HG02763 (cell line): ENCODE results near the gene STX4.
"Not testable (repeated sequence)": the region's sequence is repeated elsewhere in the genome, so short reads cannot be mapped to it uniquely, and the experiment has no call there.

ENCODE experiments used
- ATAC-seq: cut with Tn5 transposase; IDR thresholded peaks from one replicate; pipeline ENCODE4 v1.9.1; 2021; ENCODE audit warnings: mild to moderate bottlenecking, moderate library complexity; ENCODE audit not compliant: unreplicated experiment

The STX4 gene

DNA sequence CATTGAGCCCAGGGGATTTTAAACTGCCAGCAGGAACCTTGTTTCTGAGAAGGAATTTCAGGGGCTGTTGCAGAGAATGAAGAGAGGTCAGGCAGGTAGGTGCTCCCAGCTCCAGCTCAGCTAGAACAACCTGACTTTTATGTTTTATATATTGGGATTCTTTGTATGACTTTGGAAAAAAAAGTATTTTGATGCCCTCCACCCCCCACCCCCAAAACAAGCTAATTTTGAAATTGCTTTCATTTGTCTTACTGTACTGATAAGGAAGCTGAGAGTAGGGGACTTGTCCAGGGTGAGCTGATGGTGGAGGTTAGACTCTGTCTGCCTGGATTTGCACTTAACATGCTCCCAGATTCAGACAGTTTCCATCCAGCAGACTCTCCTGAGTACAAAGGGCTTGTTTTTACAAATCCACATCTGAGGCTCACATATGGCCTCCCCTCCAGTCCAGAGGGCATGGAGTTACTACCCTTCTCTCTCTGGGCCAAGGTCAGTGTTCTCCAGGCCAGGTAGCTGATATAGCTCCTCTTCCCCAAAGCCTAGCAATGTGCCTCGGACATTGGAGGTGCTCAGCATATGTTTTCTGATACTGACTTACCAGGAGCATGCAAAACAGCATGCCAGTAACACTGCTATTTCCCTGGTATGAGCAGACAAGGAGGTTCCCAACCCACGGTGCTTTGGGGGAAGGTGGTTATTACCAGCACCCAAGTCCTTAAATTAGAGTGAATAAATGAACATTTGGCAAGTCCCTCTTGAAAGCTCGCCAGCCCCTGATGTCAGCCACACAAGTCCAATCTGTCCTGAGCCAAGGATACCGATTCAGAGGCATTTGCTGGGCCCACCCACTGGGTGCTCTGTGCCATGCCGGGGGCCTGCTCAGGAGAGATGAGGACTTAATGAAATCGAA, 34.3 kb upstream of the STX4 start:
- ATAC-seq, result no peak

DNA sequence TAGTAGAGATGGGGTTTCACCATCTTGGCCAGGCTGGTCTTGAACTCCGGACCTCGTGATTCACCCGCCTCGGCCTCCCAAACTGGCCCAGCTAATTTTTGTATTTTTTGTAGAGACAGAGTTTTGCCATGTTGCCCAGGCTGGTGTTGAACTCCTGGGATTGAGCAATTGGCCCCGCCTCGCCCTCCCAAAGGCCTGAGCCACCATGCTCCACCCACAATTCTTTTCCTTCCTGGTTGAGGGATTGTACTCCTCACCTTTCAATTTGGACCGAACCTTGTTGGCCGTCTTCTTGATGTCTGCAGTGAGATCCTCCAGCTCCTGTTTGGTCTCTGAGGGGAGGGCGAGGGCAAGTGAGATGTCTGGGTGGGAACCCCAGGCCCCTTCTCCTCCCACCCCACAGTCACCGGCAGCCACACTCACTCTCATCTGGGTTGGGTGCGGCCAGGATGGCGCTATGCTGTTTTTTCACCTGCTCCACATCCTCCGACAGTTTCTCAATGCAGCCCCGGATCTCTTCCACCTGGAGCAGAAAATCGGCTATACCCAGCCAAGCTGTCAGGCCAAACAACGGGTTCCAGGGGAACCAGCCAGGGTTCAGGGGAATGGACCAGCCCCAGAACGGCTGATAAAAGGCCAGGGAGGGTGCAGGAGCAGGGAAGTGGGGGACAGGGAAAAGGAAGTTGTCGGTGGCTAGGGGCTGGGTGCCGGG, 32.5 kb upstream of the STX4 start:
- ATAC-seq, result no peak

DNA sequence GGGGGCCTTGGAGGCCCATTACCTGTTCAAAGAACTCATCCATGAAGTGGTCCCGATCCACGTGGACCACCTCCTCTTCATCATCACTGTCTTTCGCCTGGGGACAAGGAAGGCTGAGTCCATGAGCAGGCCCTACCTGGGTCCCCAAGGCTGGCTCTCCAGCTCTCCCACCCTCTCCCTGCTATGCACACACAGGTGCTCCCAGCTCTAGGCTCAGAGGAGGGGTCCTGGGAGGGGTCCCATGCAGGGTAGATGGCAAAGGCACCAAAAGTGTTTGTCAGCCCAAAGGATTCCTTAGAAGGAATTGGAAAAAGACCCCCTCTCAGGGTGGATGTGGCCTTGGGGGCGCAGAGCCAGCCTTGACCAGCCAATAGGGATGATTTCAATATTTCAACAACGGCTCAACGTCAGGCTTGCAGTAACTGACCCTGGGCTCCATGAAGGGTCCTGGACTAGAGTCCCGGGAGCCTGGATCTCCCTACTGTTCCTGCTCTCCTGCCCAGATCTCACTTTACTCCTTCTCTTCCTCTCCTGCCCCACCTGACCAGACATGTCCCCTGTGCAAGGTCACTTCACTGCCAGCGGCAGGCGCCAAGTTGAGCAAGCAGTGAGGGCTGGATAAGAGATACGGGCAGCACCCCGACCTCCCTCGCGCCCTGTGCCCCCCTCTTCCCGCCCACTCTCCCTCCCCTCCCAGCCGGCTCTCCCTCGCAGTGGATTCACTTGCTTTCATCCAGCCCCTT, 31.7 kb upstream of the STX4 start:
- ATAC-seq, result no peak

DNA sequence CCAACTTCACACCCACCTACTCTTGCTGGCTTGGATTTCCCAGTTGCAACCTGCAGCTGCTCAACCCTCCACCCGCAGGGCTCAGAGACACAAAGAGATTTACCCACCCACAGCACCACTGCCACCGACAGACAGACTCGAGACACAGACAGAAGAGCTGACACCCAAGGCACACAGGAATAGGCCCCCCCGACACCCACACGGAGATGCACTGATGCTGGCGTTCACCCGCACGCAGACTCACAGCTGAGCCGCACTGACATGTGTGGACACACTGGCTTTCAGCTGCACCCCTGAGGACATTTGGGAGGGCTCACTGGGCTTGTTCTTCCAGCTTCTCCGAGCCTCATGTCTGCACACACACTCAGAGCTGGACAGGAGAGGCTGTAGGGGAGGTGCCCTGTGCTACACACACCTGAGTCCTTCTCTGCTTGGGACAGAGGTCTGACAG, 31.1 kb upstream of the STX4 start:
- ATAC-seq, result no peak

DNA sequence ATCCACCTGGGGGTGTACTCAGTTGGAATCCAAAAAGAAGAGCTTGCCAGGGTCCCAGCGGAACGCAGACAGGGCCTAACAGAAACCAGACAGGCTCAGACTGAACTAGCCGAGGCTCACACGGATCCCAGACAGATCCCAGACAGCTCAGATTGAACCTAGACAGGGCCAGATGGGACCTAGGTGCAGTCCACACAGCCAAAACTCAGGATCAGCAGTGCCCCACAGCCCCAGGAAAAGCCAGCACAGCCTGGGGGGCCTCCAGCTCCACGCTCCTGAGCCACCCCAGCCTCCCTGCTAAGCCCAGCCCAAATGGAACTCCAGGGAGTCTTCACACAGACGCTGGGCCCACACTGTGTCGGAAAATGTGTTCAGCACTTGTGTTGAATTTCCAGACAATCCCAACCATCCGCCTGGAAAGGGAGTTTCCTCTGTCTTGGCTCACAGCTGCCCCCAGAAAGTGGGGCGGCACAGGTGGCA, 30.5 kb upstream of the STX4 start:
- no peak for ATAC-seq

DNA sequence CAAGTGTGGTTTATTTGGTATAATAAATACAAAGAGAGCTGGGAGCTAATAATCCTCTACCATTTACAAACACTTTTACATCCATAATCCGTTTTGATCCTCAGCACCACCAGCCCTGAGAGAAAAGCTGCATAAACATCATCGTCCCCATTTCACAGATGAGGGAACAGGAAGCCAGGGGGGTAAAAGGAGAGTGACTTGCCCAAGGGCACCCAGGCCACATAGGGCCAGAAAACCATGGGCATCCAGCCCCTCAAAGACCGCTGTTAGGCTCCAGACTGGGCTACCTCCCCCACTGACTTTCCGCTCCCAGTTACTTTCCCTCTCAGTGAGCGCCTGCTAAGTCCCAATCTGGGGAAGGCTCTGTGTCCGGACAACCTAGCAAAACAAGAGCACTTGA, 29.6 kb upstream of the STX4 start:
- no peak for ATAC-seq

DNA sequence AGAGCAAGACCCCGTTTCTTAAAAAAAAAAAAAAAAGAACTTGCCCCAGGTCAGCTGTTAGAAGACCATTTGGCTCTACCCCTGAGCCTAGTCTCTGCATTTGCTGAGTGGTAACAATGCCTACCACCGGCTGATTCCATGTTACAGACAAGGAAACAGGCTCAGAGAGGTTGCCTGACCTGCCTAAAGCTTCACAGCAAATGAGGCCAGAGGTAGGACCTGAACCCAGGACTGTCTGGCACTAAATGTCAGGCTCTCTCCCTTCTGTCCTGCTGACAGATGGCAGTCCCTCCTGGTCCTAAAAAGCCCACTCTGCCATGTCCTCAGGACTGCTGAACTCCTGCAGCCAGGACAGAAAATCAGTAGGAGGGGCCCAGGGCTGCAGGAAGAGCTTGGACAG, 28.7 kb upstream of the STX4 start:
- ATAC-seq, result no peak

DNA sequence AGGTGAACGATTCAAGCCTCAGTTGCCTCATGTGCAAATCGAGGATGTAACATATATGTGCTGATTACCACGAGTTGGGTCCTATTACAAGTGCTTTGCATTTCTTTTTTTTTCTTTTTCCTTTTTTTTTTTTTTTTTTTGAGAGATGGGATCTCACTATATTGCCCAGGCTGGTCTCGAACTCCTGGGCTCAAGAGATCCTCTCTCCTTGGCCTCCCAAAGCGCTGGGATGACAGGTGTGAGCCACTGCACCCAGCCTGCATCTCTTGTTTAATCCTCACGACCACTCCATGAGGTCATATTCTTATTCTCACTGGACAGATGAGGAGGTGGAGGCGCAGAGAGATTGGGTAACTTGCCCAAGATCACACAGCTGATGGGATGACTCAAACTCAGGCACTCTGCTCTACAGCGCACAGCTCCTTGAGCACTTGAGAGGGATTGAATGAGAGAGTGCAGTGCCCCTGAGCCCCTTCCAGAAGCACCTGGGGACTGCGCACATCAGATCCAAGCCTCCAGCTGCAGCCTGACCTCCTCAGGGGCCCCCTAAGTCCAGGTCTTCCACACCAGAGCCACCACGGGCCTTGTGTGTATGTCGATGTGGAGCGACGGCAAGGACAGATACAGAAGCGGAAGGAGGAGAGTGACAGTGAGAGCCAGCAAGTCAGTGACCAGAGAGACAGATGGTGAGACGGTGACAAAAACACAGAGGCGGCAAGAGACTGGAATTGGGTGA, 27.8 kb upstream of the STX4 start:
- ATAC-seq, result no peak

DNA sequence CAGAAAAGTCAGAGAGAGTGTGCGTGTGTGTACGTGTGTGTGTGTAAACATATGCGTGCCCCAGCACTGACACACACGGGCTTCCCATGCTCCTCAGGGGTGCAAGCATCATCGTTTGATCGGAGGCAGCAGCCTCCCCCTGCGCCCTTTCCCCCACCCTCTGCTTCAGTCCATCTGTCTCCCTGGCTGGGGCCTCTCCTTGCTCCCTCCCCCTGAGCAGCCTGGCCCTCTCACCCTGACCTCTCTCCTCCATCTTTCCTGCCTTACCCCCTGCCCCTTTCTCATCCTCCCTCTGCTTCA, 27.3 kb upstream of the STX4 start:
- no peak for ATAC-seq

DNA sequence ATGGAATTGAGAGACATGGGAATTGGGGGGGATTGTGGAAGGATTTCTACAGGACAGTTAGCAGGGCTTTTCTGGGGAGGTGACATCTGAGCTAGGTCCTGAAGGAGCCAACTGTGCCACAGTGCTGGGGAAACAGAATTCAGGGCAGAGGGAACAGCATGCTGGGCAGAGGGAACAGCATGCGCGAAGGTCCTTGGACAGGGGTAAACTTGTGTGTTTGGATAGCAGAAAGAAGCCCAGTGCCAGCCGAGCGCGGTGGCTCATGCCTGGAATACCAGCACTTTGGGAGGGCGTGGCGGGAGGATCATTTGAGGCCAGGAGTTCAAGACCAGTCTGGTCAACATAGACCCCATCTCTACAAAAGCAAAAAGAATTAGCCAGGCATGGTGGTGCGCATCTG, 26.8 kb upstream of the STX4 start:
- ATAC-seq, result no peak

DNA sequence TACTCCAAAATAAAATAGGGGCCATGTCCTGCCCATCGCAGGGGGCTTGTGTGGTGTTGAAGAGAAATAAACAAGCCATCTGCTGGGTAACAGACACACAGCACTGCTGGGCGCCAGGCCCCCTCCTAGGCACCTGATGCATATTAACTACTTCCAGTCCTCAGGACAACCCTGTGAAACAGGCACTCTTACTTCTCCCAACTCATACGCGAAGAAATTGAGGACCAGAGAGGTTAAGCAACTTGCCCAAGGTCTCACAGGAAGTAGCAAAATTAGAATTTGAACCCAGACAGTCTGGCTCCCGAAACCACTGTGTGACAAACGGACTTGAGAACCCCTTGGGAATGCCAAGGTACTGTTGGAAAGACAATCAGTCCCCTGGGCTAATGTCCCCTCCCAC, 25.7 kb upstream of the STX4 start:
- ATAC-seq, result no peak

DNA sequence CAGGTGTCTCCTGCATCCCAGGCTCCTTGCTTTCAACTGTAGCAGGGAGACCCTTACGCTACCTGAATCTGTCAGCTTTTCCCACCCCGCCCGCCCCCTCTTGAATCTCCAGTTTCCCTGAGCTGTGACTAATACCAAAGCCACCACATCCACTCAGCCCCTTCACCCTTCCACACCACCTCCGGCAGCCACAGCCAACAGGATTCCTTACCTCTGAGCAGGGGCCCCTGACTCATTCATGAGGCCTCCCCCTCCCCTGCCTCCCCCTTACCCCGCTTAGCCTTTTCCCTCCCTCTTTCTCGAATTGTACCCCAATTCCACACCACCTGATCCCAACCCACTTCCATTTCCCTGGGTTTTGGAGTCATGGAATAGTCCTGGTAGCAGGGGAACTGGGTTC, 25.2 kb upstream of the STX4 start:
- no peak for ATAC-seq

DNA sequence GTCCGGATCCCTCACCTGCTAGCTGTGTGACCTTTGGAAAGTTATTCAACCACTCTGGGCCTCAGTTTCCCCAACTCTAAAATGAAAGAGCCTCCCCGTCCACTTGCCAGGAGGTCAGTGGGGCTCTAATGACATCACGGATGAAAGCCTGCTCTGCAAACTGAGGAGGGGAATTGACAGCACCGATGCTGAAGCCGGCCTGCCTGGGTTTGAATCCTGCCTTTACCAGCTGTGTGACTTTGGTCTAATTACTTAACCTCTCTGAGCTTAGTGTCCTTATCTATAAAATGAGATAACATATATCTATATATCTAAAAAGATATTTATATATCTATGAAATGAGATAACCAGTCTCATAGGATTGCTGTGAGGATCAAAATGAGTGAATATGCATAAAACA, 24.8 kb upstream of the STX4 start:
- no peak for ATAC-seq

DNA sequence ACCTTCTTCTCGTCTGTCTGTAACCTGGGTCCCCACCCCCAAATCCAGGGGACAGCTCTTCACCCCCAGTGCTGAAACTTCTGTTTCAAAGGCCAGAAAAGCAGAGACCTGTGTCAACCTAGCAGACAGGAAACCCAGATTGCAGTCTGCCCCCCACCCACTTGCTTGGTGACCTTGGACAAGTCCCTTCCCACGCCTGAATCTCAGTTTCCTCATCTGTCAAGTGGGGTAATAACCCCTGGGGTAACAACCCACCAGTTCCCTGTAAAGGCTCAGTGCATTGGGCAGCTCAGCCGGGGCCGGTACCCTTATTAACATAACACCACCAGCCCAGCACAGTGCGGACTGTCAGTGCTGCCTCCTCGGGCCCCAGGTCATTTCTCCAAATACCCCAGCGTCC, 24.2 kb upstream of the STX4 start:
- ATAC-seq, result no peak

DNA sequence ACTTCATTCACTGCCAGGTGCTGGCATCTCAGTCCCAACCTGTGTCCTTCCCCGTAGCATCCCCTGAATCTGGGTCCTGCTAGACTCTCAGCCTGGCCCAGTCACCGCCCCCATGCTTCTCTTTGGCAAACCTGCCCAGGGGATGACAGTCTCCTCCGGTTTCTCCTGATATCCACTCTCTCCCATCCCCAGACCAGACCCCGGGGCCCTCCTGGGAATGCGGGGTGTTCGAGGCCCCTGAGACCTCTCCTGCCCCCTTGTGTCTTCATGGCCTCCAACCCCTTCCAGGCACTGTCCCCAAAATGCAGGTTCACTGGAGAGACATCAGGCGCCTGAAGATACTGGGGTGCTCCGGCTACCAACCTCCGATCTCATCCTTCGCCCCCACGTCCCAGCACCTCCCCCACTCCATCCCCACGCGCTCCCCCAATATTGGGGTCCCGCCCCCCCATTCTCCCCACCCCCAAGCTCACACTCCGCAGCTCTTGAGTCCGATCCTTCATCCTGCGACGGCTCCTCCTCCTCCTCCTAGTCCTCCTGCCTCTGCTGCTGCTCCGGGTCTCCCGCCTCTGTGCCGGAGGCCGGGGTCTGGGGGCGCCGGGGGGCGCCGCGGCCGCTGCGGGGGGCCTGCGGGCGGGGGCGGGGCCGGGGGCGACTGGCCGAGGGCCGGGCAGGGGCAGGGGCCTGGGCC, 23.3 kb upstream of the STX4 start:
- ATAC-seq, result no peak

DNA sequence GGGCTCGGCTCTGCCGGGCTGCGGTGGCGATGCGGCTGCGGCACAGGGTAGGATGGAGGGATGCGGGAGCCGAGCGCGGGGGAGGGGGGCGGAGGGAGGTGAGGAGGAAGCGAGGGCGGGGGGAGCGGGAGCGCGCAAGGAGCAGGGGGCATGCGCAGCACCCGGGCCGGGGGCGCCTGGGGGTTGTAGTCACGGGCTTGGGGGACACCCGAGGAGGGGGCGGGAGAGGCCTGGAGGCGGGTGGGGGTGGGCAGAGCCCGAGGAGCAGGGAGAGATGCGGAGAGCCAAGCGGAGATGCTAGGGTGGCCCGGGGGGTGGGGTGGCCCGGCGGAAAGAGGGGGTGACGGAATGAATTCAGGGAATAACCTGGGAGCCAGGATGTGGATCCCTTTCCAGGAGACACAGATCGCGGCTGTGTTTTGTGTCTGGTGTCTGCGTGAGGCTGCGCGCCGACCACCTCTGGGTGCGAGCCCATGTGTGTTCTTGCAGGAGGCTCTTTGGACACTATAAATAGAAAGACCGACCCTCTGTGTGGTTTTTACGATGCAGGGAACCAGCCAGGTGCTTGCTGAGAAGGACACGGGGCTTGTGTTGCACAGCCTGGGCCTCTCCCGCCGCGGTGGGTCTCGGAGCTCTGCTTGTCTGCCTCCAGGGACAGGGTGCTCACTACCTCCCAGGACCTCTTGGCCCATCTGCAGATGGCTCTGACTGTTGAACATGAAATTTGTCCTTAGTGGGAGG, 22.6 kb upstream of the STX4 start, which contains the start of gene STX1B:
Gene STX1B (minus strand): TSS at position 54 of the 741 bp plus-strand sequence. CDS start 242 bp downstream, outside the sequence.
- no peak for ATAC-seq

DNA sequence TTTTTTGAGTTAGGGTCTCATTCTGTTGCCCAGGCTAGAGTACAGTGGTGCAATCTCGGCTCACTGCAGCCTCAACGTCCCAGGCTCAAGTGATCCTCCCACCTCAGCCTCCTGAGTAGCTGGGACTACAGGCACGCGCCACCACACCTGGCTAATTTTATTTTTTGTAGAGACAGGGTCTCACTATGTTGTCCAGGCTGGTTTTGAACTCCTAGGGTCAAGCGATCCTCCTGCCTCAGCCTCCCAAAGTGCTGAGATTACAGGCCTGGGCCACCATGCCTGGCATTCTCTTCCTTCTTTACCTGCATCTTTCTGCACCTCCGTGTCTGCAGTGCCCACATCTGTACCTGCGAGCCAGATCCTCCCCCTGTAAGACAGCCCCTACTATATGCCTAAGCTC, 21.5 kb upstream of the STX4 start:
- not testable (repeated sequence) for ATAC-seq

DNA sequence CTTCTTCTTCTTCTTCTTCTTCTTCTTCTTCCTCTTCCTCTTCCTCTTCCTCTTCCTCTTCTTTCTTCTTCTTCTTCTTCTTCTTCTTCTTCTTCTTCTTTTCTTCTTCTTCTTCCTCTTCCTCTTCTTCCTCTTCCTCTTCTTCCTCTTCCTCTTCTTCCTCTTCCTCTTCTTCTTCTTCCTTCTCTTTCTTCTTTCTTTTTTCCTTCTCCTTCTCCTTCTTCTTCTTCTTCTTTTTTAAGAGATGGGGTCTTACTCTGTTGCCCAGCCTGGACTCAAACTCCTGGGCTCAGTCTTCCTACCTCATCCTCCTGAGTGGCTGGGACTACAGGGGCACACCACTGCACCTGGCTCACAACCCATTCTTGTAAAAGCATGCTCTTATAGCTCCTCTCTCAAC, 20.1 kb upstream of the STX4 start:
- not testable (repeated sequence) for ATAC-seq

DNA sequence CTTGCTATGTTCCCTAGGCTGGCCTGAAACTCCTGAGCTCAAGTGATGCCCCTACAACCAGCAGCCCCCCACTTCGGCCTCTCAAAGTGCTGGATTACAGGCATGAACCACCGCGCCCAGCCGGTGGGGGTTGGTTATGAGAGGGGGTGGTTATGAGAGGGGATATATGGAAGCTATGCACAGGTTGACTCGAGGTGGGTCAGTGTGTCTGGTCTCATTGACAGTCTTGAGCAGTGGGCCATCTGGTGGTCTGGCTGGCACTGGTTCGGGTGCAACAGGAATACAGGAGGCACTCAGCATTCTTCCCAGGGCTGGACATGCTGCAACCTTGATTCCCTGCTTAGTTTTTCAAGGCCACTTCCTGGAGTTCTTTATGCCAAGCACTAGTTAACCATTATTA, 17.3 kb upstream of the STX4 start:
- ATAC-seq, result no peak

DNA sequence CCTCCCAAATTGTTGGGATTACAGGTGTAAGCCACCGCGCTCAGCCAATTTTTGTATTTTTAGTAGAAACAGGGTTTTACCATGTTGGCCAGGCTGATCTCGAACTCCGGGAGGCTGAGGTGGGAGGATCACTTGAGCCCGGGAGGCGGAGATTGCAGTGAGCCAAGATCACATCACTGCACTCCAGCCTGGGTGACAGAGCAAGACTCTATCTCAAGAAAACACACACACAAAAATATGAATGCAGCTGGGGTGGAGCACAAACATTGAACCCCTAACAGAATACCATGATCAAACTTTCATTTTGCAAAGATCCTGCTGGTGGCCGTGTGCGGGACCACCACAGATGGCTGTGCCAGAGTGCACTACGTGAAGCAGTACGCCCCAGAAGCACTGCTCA, 15.6 kb upstream of the STX4 start:
- not testable (repeated sequence) for ATAC-seq
